T-helper 2 cell (primary cell): ENCODE measurements around the gene OR2M7.
"Not testable (repeated sequence)": the region's sequence is repeated elsewhere in the genome, so short reads cannot be mapped to it uniquely, and the experiment has no call there.

Experiments used
- DNase-seq, 5 experiments: peaks; one replicate each; pipeline versions ENCODE4 v3.0.0 to v3.0.0-alpha.2; 2012 to 2022
- total RNA-seq, 2 donors: gene quantifications; one replicate each; lab custom pipeline; 2026; lab: John Stamatoyannopoulos, UW

Gene OR2M7, protein sequence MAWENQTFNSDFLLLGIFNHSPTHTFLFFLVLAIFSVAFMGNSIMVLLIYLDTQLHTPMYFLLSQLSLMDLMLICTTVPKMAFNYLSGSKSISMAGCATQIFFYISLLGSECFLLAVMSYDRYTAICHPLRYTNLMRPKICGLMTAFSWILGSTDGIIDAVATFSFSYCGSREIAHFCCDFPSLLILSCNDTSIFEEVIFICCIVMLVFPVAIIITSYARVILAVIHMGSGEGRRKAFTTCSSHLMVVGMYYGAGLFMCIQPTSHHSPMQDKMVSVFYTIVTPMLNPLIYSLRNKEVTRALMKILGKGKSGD
- total RNA-seq: 0 reads per million in 2 donors

DNA sequence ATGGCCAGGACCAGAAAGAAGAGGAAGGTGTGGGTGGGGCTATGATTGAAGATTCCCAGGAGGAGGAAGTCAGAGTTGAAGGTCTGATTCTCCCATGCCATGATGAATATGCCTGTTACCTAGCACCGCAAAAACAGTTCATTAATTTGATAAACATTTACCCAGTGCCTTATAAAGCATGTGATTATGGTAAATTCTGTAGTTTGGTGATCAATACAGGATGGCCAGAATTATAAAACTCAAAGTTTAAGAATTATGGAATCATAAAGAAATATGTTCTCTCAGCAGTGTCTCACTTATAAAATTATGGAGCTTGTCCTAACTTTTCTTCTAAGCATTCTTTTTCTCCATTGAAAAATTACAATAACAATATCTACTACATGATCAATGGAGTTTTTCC, at the start of gene OR2M7:
TSS of gene OR2M7 (minus strand) at position 101 of the 400 bp plus-strand sequence. CDS start at position 101, 0 bp downstream.
- no peak for DNase-seq

DNA sequence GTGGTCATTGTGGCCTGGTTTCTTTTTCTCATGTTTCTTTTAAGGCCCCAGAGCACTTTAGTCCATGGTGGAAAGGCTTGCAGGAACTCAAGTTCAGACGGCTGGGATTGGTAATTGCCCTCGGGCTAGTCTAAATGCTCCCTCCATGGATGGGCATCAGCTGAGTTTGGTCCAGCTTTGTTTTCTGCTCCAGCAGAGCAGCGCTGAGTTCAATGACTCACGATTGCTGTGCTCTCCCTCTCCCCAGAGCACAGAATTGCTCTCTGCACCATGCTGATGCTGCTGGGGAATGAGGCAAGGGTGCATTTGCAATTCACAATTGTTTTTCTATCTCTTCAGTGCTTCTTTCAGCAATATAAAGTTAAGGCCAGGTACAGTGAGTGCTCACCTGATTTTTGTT, 49.4 kb upstream of the OR2M7 start:
- no peak for DNase-seq

DNA sequence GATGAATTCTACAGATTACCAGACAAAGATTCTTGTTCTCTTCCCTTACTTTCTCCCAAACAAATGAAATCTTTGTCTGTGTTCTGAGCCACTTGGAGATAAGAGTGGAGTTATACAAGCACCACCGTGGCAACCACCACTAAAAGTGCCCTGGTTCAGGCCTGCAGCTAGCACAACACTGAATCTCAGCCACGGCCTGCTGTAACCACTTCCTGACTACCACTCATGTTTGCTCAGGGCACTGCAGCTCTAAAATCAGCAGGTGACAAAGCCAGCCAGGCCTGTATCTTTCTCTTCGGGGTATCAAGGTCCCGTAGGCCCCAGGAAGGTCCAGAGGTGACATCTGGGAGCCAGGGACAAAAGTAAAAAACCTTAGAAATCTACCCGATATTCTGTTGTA, 48.0 kb upstream of the OR2M7 start:
- DNase-seq: peak in 1 of 5 experiments; percentile 75

DNA sequence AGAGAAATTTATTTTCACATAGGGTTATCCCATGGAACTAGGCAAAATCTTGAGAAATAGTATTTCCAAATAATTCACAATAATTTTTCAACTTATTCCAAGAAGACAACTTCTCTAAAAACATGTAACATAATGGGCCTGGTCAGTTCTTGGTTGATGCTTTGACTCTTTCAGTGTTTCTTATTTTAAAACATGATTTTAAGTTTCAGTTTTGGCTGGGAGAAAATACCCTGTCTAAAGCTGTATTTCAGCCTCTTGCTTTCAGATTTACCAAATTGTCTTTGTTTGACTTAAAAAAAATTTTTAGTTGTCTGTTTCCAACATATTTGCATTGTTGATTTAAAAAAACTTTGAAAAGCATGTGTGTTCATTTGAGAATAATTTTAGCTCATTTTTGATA, 42.2 kb upstream of the OR2M7 start:
- no peak for DNase-seq

DNA sequence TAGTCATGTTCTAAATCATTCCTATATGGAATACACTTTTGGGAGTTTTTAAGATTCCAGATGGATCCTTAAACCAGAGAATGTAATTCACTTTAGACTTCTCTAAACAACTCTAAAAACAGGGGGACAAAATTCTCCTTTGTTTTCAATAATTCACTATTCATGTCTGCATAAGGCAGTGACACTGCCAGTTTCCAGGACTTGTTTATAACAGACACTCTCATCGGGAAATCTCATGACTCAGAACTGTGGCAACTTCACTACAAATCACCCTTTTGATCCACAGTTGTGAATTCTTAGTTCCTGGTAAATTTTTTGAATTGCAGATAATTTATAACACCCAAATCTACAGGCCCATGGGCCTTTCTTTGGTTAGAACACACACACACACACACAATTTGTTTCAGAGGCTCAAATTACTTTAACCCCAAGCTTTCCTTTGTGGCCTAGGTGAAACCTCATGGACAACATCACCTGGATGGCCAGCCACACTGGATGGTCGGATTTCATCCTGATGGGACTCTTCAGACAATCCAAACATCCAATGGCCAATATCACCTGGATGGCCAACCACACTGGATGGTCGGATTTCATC, 36.9 kb upstream of the OR2M7 start, which contains the start of gene OR2T4:
TSS of gene OR2T4 (plus strand) at position 545 of the 595 bp plus-strand sequence. CDS start at position 545, 0 bp downstream.
- no peak for DNase-seq

DNA sequence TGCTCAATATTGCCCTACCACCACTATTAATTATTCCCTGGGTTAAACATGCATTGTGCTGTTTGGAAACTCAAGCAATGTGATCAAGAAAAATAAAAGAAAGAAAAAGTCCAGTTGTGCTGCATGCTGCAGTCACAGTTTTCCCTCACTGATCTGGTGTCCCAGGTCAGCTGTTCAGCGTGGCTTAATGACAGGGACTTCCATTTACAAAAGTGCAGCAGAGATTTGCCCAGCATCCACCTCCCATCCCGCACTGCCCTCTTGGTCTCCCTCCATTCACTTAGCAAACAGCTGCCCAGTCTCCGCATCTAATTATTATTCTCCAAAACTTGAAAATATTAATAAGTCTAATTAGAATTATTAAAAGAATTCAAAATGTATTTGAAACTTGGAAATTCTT, 35.0 kb upstream of the OR2M7 start:
- DNase-seq: no peak

DNA sequence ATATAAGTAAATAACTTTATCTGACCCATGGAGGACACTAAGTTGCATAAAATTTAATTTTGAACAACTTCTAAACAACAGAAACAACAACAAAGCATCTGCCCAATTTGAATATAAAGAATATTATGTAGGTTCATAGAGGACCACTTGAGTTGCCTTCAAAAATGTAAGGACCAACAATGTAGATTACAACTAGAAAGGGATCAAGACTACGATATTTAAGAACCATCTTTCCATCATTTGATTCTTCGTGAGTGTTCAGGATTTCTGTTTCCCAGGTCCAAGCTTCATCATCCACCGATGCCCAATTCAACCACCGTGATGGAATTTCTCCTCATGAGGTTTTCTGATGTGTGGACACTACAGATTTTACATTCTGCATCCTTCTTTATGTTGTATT, 24.1 kb upstream of the OR2M7 start, which contains the start of gene OR14C36:
TSS of gene OR14C36 (plus strand) at position 301 of the 400 bp plus-strand sequence. CDS start at position 301, 0 bp downstream.
- no peak for DNase-seq

DNA sequence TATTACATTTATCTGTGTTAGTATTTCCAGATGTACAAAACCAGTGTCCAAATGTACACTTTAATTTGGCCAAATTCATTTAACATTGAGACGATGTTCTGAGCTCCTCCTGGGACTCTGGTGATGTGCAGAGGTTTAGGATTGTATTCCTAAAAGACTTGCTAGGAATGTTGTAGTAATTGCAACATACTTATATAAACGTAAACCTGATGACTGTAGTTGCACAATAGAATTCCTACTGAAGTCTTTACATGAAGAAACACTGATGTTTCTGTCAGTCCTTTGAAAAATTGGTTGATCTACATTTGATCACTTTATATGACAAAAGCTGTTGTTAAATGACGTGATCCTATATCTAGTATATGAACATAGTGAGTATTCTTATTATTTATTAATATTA, 19.1 kb upstream of the OR2M7 start:
- DNase-seq: no peak

DNA sequence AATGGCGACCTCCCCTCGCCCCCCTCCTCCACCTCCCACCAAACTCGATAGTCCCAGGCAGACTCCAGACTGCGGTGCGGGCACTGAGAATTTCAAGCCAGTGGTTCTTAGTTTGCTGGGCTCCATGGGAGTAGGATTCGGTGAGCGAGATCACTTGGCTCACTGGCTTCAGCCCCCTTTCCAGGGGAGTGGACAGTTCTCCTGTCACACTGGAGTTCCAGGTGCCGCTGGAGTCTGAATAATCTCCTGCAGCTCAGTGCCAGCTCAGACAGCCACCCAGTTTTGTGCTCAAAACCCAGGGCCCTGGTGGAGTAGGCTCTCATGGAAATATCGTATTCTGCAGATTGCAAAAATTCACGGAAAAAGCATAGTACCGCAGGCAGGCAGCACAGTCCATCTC, 7.6 kb downstream of the OR2M7 start:
- no peak for DNase-seq

DNA sequence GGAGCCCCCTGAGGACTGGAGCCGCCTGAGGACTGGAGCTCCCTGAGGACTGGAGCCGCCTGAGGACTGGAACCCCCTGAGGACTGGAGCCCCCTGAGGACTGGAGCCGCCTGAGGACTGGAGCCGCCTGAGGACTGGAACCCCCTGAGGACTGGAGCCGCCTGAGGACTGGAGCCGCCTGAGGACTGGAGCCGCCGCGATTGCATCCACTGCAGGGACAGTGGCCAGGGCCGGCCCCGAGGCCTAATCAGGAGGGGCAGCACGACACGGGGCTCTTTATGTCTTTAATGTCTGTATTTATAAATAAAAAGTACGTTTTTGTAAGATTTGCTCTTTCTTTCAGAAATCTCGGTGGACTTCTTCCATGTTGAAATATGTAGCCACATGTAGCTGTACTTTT, 17.6 kb downstream of the OR2M7 start:
- not testable (repeated sequence) for DNase-seq

DNA sequence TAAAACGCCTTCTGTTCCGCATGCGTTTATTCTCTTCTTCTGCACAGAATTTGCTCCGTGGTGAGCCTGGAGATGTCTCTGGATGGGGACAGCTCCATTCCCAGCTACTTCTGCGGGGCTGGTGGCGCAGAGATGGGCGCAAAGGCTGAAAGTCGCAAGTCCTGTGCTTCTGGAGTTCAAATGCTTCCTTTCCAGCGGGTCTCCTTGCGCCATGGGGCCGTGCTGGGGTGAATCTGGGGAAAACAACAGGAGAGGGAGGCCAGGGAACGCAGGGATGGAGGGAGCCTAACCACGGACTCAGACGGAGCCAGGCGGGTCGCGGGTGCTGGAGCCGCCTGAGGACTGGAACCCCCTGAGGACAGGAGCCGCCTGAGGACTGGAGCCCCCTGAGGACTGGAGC, 18.3 kb downstream of the OR2M7 start:
- no peak for DNase-seq

DNA sequence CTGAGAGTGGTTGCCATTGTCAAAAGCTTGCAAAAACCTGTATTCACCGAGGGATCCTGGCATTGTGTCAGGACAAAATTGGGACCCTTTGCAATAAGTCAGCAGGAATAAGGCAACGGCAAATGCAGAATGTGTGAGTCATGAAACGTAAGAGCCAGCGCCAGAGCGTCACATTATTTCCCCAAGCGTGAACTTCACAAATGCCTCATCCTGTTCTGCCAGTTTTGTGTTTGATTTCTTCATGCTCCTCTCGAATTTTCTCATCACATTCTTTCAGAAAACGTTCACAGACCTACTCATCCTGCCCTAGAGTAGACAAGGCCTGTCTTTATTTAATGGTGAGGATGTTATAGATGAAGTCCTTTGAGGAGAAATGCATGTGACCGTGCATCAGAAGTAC, 18.7 kb downstream of the OR2M7 start:
- DNase-seq: not testable (repeated sequence)

DNA sequence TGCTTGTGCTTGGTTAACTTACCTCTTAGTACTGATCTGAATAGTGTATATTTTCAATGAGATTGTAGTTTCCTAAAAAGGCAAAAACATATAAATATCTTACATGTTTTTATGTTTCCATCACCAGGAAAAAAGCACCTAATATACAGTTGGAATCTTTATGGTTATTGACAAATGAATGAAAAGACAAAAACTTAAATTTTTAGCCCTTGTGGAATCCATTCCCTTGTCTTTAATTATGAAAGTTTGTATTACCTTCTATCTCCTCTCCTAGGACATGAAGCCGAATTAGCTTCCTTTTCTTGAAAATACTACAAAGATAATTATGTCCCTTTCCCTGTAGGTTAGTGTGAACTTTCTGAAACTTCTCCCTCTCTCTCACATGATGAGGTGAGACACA, 21.0 kb downstream of the OR2M7 start, which contains the start of gene OR2T12:
TSS of gene OR2T12 (minus strand) at position 101 of the 400 bp plus-strand sequence. CDS start 7,846 bp downstream, outside the sequence.
- DNase-seq: no peak

DNA sequence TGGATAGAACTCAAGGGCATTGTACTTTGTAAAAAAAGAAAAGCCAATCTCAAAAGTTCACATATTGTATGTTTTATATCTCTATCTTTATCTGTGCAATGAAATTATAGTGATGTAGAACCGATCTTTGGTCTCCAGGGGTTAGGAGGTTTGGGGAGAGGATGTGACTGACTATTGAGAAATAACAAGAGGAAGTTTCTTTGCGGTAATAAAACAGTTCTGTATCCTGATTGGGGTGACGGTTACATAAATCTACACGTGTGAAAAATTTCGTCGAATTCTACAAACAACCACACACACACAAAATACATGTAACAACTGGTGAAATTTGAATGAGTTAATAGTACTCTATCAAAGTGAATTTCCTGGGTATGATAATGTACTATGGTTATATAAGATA, 36.0 kb downstream of the OR2M7 start:
- DNase-seq: no peak

DNA sequence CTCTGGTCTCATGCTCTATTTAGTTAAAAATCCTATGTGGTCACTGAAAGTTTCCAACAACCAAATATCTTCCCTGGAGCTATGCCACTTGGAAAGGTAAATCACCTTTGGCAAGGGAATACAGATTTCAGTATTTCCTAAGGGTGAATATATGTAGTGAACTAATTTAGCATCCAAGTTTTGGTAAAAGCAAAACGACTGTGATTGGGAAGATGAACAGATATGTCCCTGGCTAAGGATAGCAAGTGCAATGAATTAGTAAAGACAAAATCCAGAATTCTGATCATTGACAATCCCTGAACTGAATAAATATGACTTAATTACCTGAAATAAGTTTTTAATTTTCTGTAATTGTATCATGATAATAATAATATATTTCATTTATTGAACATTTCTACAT, 46.5 kb downstream of the OR2M7 start, which contains the start of gene OR2T33:
TSS of gene OR2T33 (minus strand) at position 101 of the 400 bp plus-strand sequence. CDS start 4,162 bp downstream, outside the sequence.
- DNase-seq: no peak
